Heart left ventricle (tissue), 16 donors: ENCODE data around the gene EAF2. TPM values are rescaled to one million over a fixed set of nuclear protein-coding genes. Genes with fewer than 3 reads are reported as not detected.

Experiments
- ATAC-seq, 4 donors: fragments of 200-7000 bp; cut with Tn5 transposase; one replicate each; pipeline ENCODE4 v1.9.1; 2020 to 2022; ENCODE audit warnings: moderate library complexity in 4 of 4, mild to moderate bottlenecking in 3 of 4, moderate number of reproducible peaks in 1 of 4
- DNase-seq, 5 donors: peaks; one replicate each; pipeline ENCODE4 v3.0.0-alpha.2; 2020
- H3K27ac ChIP-seq, 12 donors: fragments of 200-600 bp; sonication (generic) in 4 of 12; one replicate each; pipeline versions ENCODE4 v1.5.0 to v1.8.0; 2016 to 2022; ENCODE audit warnings: mild to moderate bottlenecking in 2 of 12
- H3K27me3 ChIP-seq, 9 donors: fragments of 200-600 bp; sonication (generic) in 2 of 9; one replicate each; pipeline versions ENCODE4 v1.5.1 to v1.8.0; 2016 to 2022; ENCODE audit warnings: mild to moderate bottlenecking in 3 of 9
- H3K36me3 ChIP-seq, 9 donors: fragments of 200-600 bp; sonication (generic) in 2 of 9; one replicate each; pipeline versions ENCODE4 v1.5.0 to v1.8.0; 2018 to 2022; ENCODE audit warnings: mild to moderate bottlenecking in 2 of 9
- H3K4me1 ChIP-seq, 12 donors: fragments of 200-600 bp; sonication (generic) in 4 of 12; one replicate each; pipeline versions ENCODE4 v1.5.0 to v1.8.0; 2016 to 2022; ENCODE audit warnings: mild to moderate bottlenecking in 3 of 12
- H3K4me3 ChIP-seq, 12 donors: fragments of 200-600 bp; sonication (generic) in 4 of 12; one replicate each; pipeline versions ENCODE4 v1.5.0 to v1.8.0; 2017 to 2022; ENCODE audit warnings: mild to moderate bottlenecking in 9 of 12, moderate library complexity in 4 of 12
- H3K9me3 ChIP-seq, 12 donors: fragments of 200-600 bp; sonication (generic) in 4 of 12; one replicate each; pipeline versions ENCODE4 v1.5.0 to v1.8.0; 2016 to 2022; ENCODE audit warnings: mild to moderate bottlenecking in 1 of 12
- POLR2A ChIP-seq, 2 donors: fragments of 450-650 bp; IDR thresholded peaks; one replicate each; pipeline ENCODE4 v1.6.1; 2017; ENCODE audit warnings: antibody characterized with exemption in 2 of 2, mild to moderate bottlenecking in 2 of 2, moderate library complexity in 2 of 2
- WGBS, 4 donors: extraction: QIAGEN DNeasy Blood & Tissue Kit in 2 of 4; methylation state at CpG; one replicate each; pipeline versions ENCODE4 v1.1.5 to v1.1.7; 2013 to 2018; 5-methylcytosine and 5-hydroxymethylcytosine counted together
- intact Hi-C, 10 donors: fragments of 100-400 bp; cut with DNase I; formaldehyde crosslinking; loops; one replicate each; pipeline versions ENCODE4 v1.11.1 to v1.14.2; 2022
- polyA plus RNA-seq, 2 donors: library from polyadenylated mRNA; stranded (reverse); fragments of 200-250 nt; gene quantifications; one replicate each; pipeline ENCODE4 v1.2.3, GENCODE V29; 2013
- total RNA-seq, 9 donors: library from RNA; depleted of rRNA in 2 of 9; stranded (reverse); fragments of >200 nt in 2 of 9; fragmentation: NEBNext Ultra II Directional in 3 of 9; extraction: Animal tissue kit (Norgen Biotek cat#: 25700) in 3 of 9; gene quantifications; one replicate each; pipeline versions ENCODE4 v1.1.0 to v1.2.4, GENCODE V29; 2016 to 2023
- TF ChIP-seq, protein P1 (sequence below), 12 donors: fragments of 200-600 bp; sonication (generic) in 4 of 12; IDR thresholded peaks; one replicate each; pipeline versions ENCODE4 v1.5.0 to v1.8.0; 2018 to 2022; ENCODE audit warnings: antibody characterized with exemption in 12 of 12, mild to moderate bottlenecking in 5 of 12
- donor health status: ischemic (EF 13 %, LVEDD 7.1; RV severe dilation, severe dysfunction).
- donor health status: healthy with polysubstance abuse.
- donor health status: DM: no; HTN: yes; CAD: no.
- donor health status: DM: no; HTN: no; CAD: no.
- donor health status: ischemic (EF 25% LVEDD 6.9; RV normal size, moderate dysfunction).
- donor health status: ischemic (EF 25% LVEDD 5.7; RV mildly dilated, moderate dysfunction).
- donor health status: healthy.
- donor health status: DM: yes; HTN: yes; CAD: no.
- donor health status: ischemic (EF 35%, LVEDD 5.7; RV mildly dilated, moderate dysfunction).
- donor health status: nonischemic (EF 11% LVEDD 7.7; RV severe dilation, severe dysfunction).
- donor health status: DM: yes; HTN: yes; CAD: no.
- donor health status: PGD.
- donor health status: ischemic (EF 29% LVEDD 5.4; RV normal size, mild dysfunction).
- donor health status: nonischemic (EF 23%, LVEDD 6.1; RV moderate dilation, normal function).

Gene EAF2
- total and polyA plus RNA-seq, 11 donors: 0.95 to 7.4 (median 3.7) TPM

DNA sequence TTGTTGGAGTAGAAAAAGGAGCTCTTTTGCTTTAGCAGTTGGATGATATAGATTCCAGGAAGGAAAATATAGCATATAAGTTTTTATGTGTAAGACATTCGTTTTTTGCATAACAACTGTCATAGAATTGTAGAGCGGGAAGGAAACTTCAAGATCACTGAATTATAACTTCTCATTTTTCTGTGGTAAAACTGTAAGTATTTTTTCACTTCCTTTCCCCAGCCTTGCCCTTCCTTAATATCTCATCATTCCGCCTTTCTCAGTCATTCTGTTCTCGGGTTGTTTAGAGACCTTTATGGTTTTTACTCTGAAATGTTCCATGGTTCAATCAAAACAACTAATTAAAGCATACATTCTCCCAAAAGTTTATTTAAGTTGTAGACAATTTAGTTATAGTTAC lies 1.1 kb downstream of the EAF2 start:
- ATAC-seq: no peak

DNA sequence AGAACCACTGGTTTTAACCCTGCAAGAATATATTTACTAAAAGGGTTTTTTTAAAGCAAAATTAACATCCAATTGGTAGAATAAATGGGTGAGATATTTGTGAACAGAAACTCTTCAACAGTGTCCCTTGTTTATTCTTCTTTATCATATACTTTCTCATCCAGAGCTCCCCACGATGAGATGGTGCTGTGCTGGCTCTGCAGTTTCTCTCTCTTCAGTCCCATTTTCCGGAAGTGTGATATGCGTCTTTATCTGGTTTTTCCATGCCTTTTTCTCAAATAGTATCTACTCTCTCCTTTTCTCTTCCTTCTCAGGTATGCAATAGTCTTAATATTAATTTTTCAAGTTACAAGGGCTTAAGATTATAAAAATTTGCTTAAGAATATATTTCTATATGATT lies 1.5 kb downstream of the EAF2 start:
- Histone ChIP-seq H3K4me1 (peaks cover 0 to 27% (median 11%) of the 10 kb centered on the region in 12 donors), H3K4me3 (peak overlapping the region in 5 of 12 donors; percentile 80 to 88 (median 86)), H3K27me3 (no peaks in the 10 kb centered on the region), H3K9me3 (no peaks in the 10 kb centered on the region), H3K36me3 (peaks cover 0 to 19% (median 6%) of the 10 kb centered on the region in 9 donors), H3K27ac (peak overlapping the region in 1 of 12 donors; percentile 80)
- no peak for TF ChIP-seq POLR2A (IDR thresholded peaks at IDR 0.05)
- TF ChIP-seq, protein P1, sequence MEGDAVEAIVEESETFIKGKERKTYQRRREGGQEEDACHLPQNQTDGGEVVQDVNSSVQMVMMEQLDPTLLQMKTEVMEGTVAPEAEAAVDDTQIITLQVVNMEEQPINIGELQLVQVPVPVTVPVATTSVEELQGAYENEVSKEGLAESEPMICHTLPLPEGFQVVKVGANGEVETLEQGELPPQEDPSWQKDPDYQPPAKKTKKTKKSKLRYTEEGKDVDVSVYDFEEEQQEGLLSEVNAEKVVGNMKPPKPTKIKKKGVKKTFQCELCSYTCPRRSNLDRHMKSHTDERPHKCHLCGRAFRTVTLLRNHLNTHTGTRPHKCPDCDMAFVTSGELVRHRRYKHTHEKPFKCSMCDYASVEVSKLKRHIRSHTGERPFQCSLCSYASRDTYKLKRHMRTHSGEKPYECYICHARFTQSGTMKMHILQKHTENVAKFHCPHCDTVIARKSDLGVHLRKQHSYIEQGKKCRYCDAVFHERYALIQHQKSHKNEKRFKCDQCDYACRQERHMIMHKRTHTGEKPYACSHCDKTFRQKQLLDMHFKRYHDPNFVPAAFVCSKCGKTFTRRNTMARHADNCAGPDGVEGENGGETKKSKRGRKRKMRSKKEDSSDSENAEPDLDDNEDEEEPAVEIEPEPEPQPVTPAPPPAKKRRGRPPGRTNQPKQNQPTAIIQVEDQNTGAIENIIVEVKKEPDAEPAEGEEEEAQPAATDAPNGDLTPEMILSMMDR (IDR thresholded peaks at IDR 0.05): no peak
- ATAC-seq: no peak
- 80 to 85% (median 84%) methylated on average over 3 of the region's 3 CpGs for WGBS, 4 donors
- DNase-seq: no peak
- intact Hi-C loops: loop anchor here in 4 of 10 donors (5.0 to 10.0 kb wide), 2 partner anchors 89 to 292 kb away; partner anchors contain the start of genes POLQ (in 3 of the 4) and GOLGB1 (in 1 of the 4)

More for the DNA sequence above, 1.1 kb downstream of the EAF2 start:
- intact Hi-C loops: loop anchor here in 4 of 10 donors (5.0 to 10.0 kb wide), 2 partner anchors 89 to 291 kb away; partner anchors contain the start of genes POLQ (in 3 of the 4) and GOLGB1 (in 1 of the 4)
- WGBS, 4 donors: 75 to 86% (median 79%) methylated on average over 4 of the region's 4 CpGs
- no peak for DNase-seq
- Histone ChIP-seq H3K4me1 (peaks cover 0 to 27% (median 11%) of the 10 kb centered on the region in 12 donors), H3K9me3 (no peaks in the 10 kb centered on the region), H3K36me3 (peaks cover 0 to 23% (median 8%) of the 10 kb centered on the region in 9 donors), H3K27me3 (no peaks in the 10 kb centered on the region), H3K4me3 (peak overlapping the region in 9 of 12 donors; percentile 71 to 88 (median 84)), H3K27ac (peak overlapping the region in 1 of 12 donors; percentile 80)
- TF ChIP-seq POLR2A (IDR thresholded peaks at IDR 0.05): no peak
- TF ChIP-seq, protein P1 (IDR thresholded peaks at IDR 0.05): no peak

DNA sequence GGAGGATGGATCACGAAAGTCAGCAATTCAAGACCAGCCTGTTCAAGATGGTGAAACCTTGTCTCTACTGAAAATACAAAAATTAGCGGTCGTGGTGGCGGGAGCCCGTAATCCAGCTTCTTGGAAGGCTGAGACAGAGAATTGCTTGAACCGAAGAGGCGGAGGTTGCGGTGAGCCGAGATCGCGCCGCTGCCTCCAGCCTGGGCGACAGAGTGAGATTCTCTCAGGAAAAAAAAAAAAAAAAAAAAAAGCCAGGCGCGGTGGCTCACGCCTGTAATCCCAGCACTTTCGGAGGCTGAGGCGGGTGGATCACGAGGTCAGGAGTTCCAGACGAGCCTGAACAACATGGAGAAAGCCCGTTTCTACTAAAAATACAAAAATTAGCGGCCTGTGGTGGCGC lies 5.0 kb downstream of the EAF2 start:
- intact Hi-C loops: loop anchor here in 4 of 10 donors (5.0 to 10.0 kb wide), 2 partner anchors 93 to 295 kb away; partner anchors contain the start of genes POLQ (in 3 of the 4) and GOLGB1 (in 1 of the 4)
- Histone ChIP-seq H3K4me1 (peaks cover 0 to 11% (median 2%) of the 10 kb centered on the region in 12 donors), H3K9me3 (no peaks in the 10 kb centered on the region), H3K27ac (no peak overlapping the region), H3K4me3 (no peak overlapping the region), H3K27me3 (no peaks in the 10 kb centered on the region), H3K36me3 (peaks cover 0 to 7% (median 0%) of the 10 kb centered on the region in 9 donors)
- TF ChIP-seq POLR2A (IDR thresholded peaks at IDR 0.05): no peak
- TF ChIP-seq, protein P1 (IDR thresholded peaks at IDR 0.05): no peak
- WGBS, 4 donors: 93 to 98% (median 96%) methylated on average over 23 of the region's 23 CpGs
- no peak for ATAC-seq
- no peak for DNase-seq

DNA sequence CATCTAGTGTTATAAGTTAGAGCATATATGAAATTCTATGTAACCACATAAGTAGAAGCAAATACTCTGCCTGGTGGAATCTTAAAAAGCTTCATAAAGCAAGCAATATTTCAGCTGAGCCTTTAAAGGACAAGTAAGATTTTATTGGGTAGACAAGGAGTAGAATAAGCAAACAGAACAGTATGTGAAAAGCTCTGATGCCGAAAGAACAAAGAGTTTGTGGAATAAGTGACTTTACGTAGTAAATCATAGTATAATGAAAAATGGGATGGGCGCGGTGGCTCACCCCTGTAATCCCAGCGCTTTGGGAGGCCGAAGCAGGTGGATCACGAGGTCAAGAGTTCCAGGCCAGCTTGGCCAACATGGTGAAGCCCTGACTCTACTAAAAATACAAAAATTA lies 9.9 kb downstream of the EAF2 start:
- WGBS, 4 donors: 94 to 97% (median 95%) methylated on average over 7 of the region's 7 CpGs
- no peak for TF ChIP-seq POLR2A (IDR thresholded peaks at IDR 0.05)
- TF ChIP-seq, protein P1 (IDR thresholded peaks at IDR 0.05): no peak

More for the DNA sequence above, 9.9 kb downstream of the EAF2 start:
- Histone ChIP-seq H3K4me3 (no peak overlapping the region), H3K27me3 (no peaks in the 10 kb centered on the region), H3K27ac (no peak overlapping the region), H3K9me3 (no peaks in the 10 kb centered on the region), H3K36me3 (peaks cover 0 to 23% (median 0%) of the 10 kb centered on the region in 9 donors), H3K4me1 (no peaks in the 10 kb centered on the region)
- intact Hi-C loops: no loop called here
- DNase-seq (peak in 1 of 5 donors; percentile 2), ATAC-seq (no peak)
